Hematopoietic multipotent progenitor cell treated with erythropoietin and hydrocortisone succinate and interleukin-3 and kit ligand, for 6 days (in vitro differentiated cells): Measurements from ENCODE around the gene AMBP.

Experiments used
- DNase-seq: peaks from one replicate; pipeline ENCODE4 v3.0.0-alpha.2; 2015

Gene AMBP

GRCh38 chr9:114072184-114073140 is 5.6 kb downstream of the AMBP start:
- no peak for DNase-seq

- no peak for DNase-seq
Observed at GRCh38 chr9:114071197-114071795, 6.8 kb downstream of the AMBP start.

- DNase-seq = no peak
Observed at GRCh38 chr9:114070188-114071103, 7.7 kb downstream of the AMBP start.

GRCh38 chr9:114069476-114070187 is 8.5 kb downstream of the AMBP start:
- DNase-seq = no peak

GRCh38 chr9:114065304-114065703 is 12.8 kb downstream of the AMBP start:
- no peak for DNase-seq

GRCh38 chr9:114061830-114062474 is 16.1 kb downstream of the AMBP start:
- DNase-seq = no peak

- no peak for DNase-seq
Observed at GRCh38 chr9:114061292-114061691, 16.8 kb downstream of the AMBP start.

GRCh38 chr9:114060711-114061110 is 17.4 kb downstream of the AMBP start:
- no peak for DNase-seq

GRCh38 chr9:114060070-114060469 is 18.0 kb downstream of the AMBP start:
- no peak for DNase-seq

- no peak for DNase-seq
Observed at GRCh38 chr9:114059047-114059803, 18.9 kb downstream of the AMBP start.

- DNase-seq = no peak
Observed at GRCh38 chr9:114058688-114059046, 19.4 kb downstream of the AMBP start.

- DNase-seq = no peak
Observed at GRCh38 chr9:114057161-114057885, 20.8 kb downstream of the AMBP start.

- DNase-seq = no peak
Observed at GRCh38 chr9:114056527-114056926, 21.6 kb downstream of the AMBP start.

GRCh38 chr9:114055894-114056293 is 22.2 kb downstream of the AMBP start:
- no peak for DNase-seq

- DNase-seq = no peak
Observed at GRCh38 chr9:114055061-114055460, 23.0 kb downstream of the AMBP start.

- no peak for DNase-seq
Observed at GRCh38 chr9:114054191-114054690, 23.9 kb downstream of the AMBP start.

- no peak for DNase-seq
Observed at GRCh38 chr9:114053246-114054005, 24.7 kb downstream of the AMBP start.

GRCh38 chr9:114051706-114052105 is 26.4 kb downstream of the AMBP start:
- no peak for DNase-seq

- DNase-seq = no peak
Observed at GRCh38 chr9:114051281-114051680, 26.8 kb downstream of the AMBP start.

GRCh38 chr9:114050646-114051045 is 27.5 kb downstream of the AMBP start:
- no peak for DNase-seq
